ACC112 (cell line): ENCODE results near the gene FILIP1.
A peak's percentile ranks its signal among the peaks of the same experiment; 100 is the strongest.
"Not testable (repeated sequence)": the region's sequence is repeated elsewhere in the genome, so short reads cannot be mapped to it uniquely, and the experiment has no call there.

Experiments
- H2AFZ ChIP-seq: fragments of 200-600 bp; sonication (generic); one replicate; pipeline ENCODE4 v1.6.0; 2017; ENCODE audit warnings: antibody characterized with exemption, low read length; ENCODE audit not compliant: unreplicated experiment
- H3K27ac ChIP-seq: fragments of 200-600 bp; sonication (generic); 2 replicates; pipeline ENCODE4 v1.5.1; 2014; ENCODE audit warnings: low read depth, mild to moderate bottlenecking, antibody characterized with exemption, low read length, moderate library complexity
- H3K27me3 ChIP-seq: fragments of 200-600 bp; sonication (generic); 2 replicates; pipeline ENCODE4 v1.6.1; 2014; ENCODE audit warnings: mild to moderate bottlenecking, antibody characterized with exemption, low read length, moderate library complexity, mixed read lengths; ENCODE audit not compliant: insufficient read depth
- H3K36me3 ChIP-seq: fragments of 200-600 bp; sonication (generic); 2 replicates; pipeline ENCODE4 v1.6.1; 2016; ENCODE audit warnings: mild to moderate bottlenecking, antibody characterized with exemption, low read length, moderate library complexity, mixed read lengths; ENCODE audit not compliant: insufficient read depth
- H3K4me1 ChIP-seq: fragments of 200-600 bp; sonication (generic); one replicate; pipeline ENCODE4 v1.6.1; 2016; ENCODE audit warnings: low read length, mixed read lengths; ENCODE audit not compliant: insufficient read depth, unreplicated experiment, control insufficient read depth
- H3K4me3 ChIP-seq: fragments of 200-600 bp; sonication (generic); 2 replicates; pipeline ENCODE4 v1.5.1; 2014; ENCODE audit warnings: mild to moderate bottlenecking, low read depth, low read length
- H3K79me2 ChIP-seq: fragments of 200-600 bp; sonication (generic); one replicate; pipeline ENCODE4 v1.6.0; 2016; ENCODE audit warnings: low read length; ENCODE audit not compliant: control insufficient read depth, unreplicated experiment, insufficient read depth

Gene FILIP1

GRCh38 chr6:75437421-75437891 lies 56.1 kb downstream of the FILIP1 start:
- Histone ChIP-seq H3K79me2 (no peaks in the 10 kb centered on the region), H3K36me3 (no peaks in the 10 kb centered on the region), H2AFZ (peak overlapping the region; percentile 24), H3K4me1 (peaks cover 15% of the 10 kb centered on the region), H3K27ac (peak overlapping the region; percentile 37), H3K4me3 (0 out of 2 replicates have a peak overlapping the region, but pooled peaks have one; percentile 8), H3K27me3 (no peaks in the 10 kb centered on the region)

- no peaks in the 10 kb centered on the region for H3K36me3 ChIP-seq
- H3K27ac ChIP-seq: peak overlapping the region; percentile 37
- no peak overlapping the region for H3K4me3 ChIP-seq
- peak overlapping the region; percentile 24 for H2AFZ ChIP-seq
- H3K27me3 ChIP-seq: no peaks in the 10 kb centered on the region
- no peaks in the 10 kb centered on the region for H3K79me2 ChIP-seq
- H3K4me1 ChIP-seq: peaks cover 16% of the 10 kb centered on the region
Observed at GRCh38 chr6:75436869-75437268, 56.7 kb downstream of the FILIP1 start.

- not testable (repeated sequence) for H3K79me2 ChIP-seq, H3K4me3 ChIP-seq, H3K27me3 ChIP-seq, H3K27ac ChIP-seq, H3K36me3 ChIP-seq, H2AFZ ChIP-seq
- H3K4me1 ChIP-seq: peaks cover 24% of the 10 kb centered on the region
Observed at GRCh38 chr6:75432809-75433208, 60.8 kb downstream of the FILIP1 start.

- H3K79me2 ChIP-seq: no peaks in the 10 kb centered on the region
- H3K27me3 ChIP-seq: no peaks in the 10 kb centered on the region
- peaks cover 13% of the 10 kb centered on the region for H3K4me1 ChIP-seq
- H2AFZ ChIP-seq: peak overlapping the region; percentile 82
- peak overlapping the region; percentile 19; the same call in 1 of the 2 replicates for H3K27ac ChIP-seq
- no peaks in the 10 kb centered on the region for H3K36me3 ChIP-seq
- no peak overlapping the region for H3K4me3 ChIP-seq
Observed at GRCh38 chr6:75431379-75431778, 62.2 kb downstream of the FILIP1 start.

- Histone ChIP-seq H3K4me3 (no peak overlapping the region), H2AFZ (no peak overlapping the region), H3K27ac (peak overlapping the region; percentile 19; the same call in 1 of the 2 replicates), H3K79me2 (no peaks in the 10 kb centered on the region), H3K27me3 (no peaks in the 10 kb centered on the region), H3K4me1 (peaks cover 13% of the 10 kb centered on the region), H3K36me3 (no peaks in the 10 kb centered on the region)
Observed at GRCh38 chr6:75430631-75431325, 62.8 kb downstream of the FILIP1 start.

GRCh38 chr6:75429061-75429703 lies 64.4 kb downstream of the FILIP1 start:
- Histone ChIP-seq H3K36me3 (no peaks in the 10 kb centered on the region), H3K4me3 (no peak overlapping the region), H3K27me3 (no peaks in the 10 kb centered on the region), H3K27ac (no peak overlapping the region), H3K4me1 (peaks cover 20% of the 10 kb centered on the region), H3K79me2 (no peaks in the 10 kb centered on the region), H2AFZ (no peak overlapping the region)

- H2AFZ ChIP-seq: no peak overlapping the region
- no peaks in the 10 kb centered on the region for H3K36me3 ChIP-seq
- peaks cover 20% of the 10 kb centered on the region for H3K4me1 ChIP-seq
- H3K4me3 ChIP-seq: no peak overlapping the region
- no peaks in the 10 kb centered on the region for H3K27me3 ChIP-seq
- no peaks in the 10 kb centered on the region for H3K79me2 ChIP-seq
- H3K27ac ChIP-seq: no peak overlapping the region
Observed at GRCh38 chr6:75428204-75428603, 65.4 kb downstream of the FILIP1 start.

GRCh38 chr6:75427329-75427728 lies 66.3 kb downstream of the FILIP1 start:
- Histone ChIP-seq H3K27me3 (no peaks in the 10 kb centered on the region), H3K79me2 (no peaks in the 10 kb centered on the region), H3K27ac (no peak overlapping the region), H2AFZ (no peak overlapping the region), H3K4me3 (no peak overlapping the region), H3K36me3 (no peaks in the 10 kb centered on the region), H3K4me1 (peaks cover 22% of the 10 kb centered on the region)

GRCh38 chr6:75424618-75425548 lies 68.7 kb downstream of the FILIP1 start:
- H3K27me3 ChIP-seq: no peaks in the 10 kb centered on the region

GRCh38 chr6:75423386-75423785 lies 70.2 kb downstream of the FILIP1 start:
- Histone ChIP-seq H3K79me2 (no peaks in the 10 kb centered on the region), H3K27me3 (no peaks in the 10 kb centered on the region), H3K4me1 (peaks cover 15% of the 10 kb centered on the region), H3K36me3 (no peaks in the 10 kb centered on the region), H3K27ac (no peak overlapping the region), H3K4me3 (no peak overlapping the region), H2AFZ (no peak overlapping the region)

More at GRCh38 chr6:75424618-75425548, 68.7 kb downstream of the FILIP1 start:
- Histone ChIP-seq H3K79me2 (no peaks in the 10 kb centered on the region), H3K4me1 (peaks cover 12% of the 10 kb centered on the region), H2AFZ (peak overlapping the region; percentile 76), H3K27ac (no peak overlapping the region), H3K4me3 (no peak overlapping the region), H3K36me3 (no peaks in the 10 kb centered on the region)
